Bronchial smooth muscle cell (primary cell): ENCODE measurements around the gene SOST. TPM values are rescaled to one million over a fixed set of nuclear protein-coding genes. Genes with fewer than 3 reads are reported as not detected.

Source experiments
- total RNA-seq: library from RNA; depleted of rRNA; stranded (reverse); fragments of >200 nt; gene quantifications from 2 replicates; pipeline ENCODE4 v1.2.1, GENCODE V29; 2014

The SOST gene
- total RNA-seq = 0.09 TPM in 1 of 2 replicates, not detected in the other

DNA sequence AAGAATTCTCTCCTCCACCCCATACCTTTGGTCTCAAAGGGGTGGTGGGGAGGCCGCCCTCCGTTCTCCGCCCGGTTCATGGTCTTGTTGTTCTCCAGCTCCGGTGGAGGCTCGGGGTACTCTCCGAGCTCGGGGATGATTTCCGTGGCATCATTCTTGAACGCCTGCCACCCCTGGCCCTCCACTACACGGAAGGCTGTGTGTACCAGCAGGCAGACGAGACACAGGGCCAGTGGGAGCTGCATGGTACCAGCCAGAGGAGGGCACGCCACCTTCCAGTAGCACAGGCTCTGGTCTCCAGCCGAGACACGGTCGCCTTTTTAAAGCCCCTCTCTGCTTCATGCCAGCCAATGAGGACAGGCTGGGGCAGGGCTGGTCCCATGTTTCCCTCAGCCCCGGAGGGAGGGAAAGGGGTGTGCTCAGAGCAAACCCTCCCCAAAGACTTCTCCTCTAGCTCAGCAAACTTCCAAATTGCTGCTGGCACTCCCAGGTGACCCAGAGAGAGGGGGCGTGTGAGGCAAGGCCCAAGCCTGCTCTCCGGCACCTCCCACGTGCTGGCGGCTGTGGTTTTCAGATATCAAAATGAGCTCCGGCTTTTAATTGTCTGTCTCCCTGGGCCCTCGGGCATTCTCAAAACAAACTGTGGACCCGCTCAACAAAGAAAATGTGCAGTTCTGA is at the start of gene SOST:
Gene SOST, minus strand, starts transcription at position 295 of the 678 bp plus-strand sequence. Its CDS starts 50 bp downstream, at position 245.

DNA sequence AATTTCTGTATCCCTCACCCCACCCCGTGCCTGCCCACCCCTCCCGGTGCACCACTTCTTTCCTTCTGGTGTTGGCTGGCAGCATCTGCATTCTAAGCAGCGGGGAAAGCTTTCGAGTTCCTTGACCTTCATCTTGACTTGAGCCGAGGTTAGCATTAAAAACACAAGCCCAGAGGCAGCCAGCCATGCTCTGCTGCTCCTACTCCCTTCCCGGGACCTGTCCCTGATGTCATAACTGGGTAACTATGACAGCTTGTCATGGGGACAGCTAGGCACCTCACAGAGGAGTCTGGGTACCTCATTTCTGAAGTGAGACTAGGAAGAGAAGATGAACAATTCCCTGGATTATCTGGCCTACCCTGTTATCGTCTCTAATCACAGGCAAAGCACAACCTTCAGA is 21.5 kb upstream of the SOST start, which contains the start of gene CFAP97D1:
Gene CFAP97D1, plus strand, starts transcription at position 301 of the 400 bp plus-strand sequence. Its CDS starts 28 bp downstream, at position 329.

DNA sequence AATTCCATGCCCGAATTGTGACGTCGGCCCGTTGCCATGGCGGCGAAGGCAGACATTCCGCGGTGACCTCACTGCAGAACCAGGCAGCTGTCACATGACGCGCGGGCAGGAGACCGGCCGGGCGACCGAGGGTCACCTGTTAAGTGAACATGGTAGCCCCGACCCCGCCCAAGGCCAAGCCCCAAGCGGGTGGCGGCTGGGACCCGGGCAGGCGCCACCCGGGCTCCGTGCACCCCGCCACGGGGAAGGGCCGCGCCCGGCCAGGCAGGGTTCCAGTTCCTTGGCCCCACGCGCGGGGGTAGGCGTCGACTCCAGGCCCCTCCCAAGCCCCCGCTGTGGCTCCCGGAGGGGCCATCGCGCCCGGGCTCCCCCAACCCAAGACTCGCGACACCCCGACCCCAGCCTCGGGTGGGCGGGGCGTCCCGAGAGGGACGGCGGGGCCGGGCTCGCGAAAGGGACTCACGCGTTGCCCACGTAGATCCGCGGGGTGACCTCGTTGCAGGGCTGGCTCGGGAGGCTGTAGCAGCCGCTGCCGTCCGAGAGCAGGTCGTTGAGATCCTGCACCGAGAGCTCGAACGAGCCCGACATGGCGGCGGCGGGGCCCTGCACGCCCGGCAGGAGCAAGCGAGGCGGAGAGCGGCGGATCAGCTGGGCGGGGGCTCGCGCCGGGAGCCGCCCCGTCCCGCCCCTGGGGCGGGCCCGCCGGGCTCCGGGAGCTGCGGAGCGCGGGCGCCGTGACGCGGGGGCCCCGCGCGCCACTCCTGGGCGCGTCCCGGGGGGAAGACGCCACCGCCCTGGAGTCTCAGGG is 19.9 kb upstream of the SOST start, which contains the start of gene DUSP3:
Gene DUSP3, minus strand, starts transcription at position 641 of the 808 bp plus-strand sequence. Its CDS starts 53 bp downstream, at position 588.

Other genes with a start within 250 kb of the SOST start
- 0.17 and 0.63 TPM in 2 replicates for gene ETV4, start 212.5 kb downstream of the SOST start, total RNA-seq
- gene MEOX1, start 96.9 kb downstream of the SOST start, total RNA-seq = 0.16 TPM in 1 of 2 replicates, not detected in the other
- 29.8 and 37.2 TPM in 2 replicates for gene DUSP3, start 20.2 kb upstream of the SOST start, total RNA-seq
- not detected in 2 replicates for gene CFAP97D1, start 21.6 kb upstream of the SOST start, total RNA-seq
- 6.3 and 8.5 TPM in 2 replicates for gene MPP3, start 74.4 kb upstream of the SOST start, total RNA-seq
- not detected in 2 replicates for gene CD300LG, start 88.4 kb upstream of the SOST start, total RNA-seq
- 3.6 and 5.8 TPM in 2 replicates for gene MPP2, start 148.7 kb upstream of the SOST start, total RNA-seq
- not detected in 2 replicates for gene PPY, start 183.7 kb upstream of the SOST start, total RNA-seq
- 0.16 TPM in 1 of 2 replicates, not detected in the other for gene PYY, start 195.1 kb upstream of the SOST start, total RNA-seq
- 2.2 and 3.5 TPM in 2 replicates for gene NAGS, start 245.8 kb upstream of the SOST start, total RNA-seq